ENCODE results near the gene KRT8. TPM values are rescaled to one million over a fixed set of nuclear protein-coding genes. Genes with fewer than 3 reads are reported as not detected.

The KRT8 gene
- total RNA-seq, 4 donors from 2014 or later: 0.20 to 19.7 (median 10.2) TPM

- Histone ChIP-seq H3K4me1 (no peaks in the 10 kb centered on the region), H3K27ac (no peak overlapping the region), H3K36me3 (no peaks in the 10 kb centered on the region), H3K9me3 (no peaks in the 10 kb centered on the region), H3K27me3 (no peaks in the 10 kb centered on the region), H3K4me3 (no peak overlapping the region)
- WGBS, 2 donors: 96 to 100% methylated on average over 1 of the region's 1 CpG
- DNase-seq (ENCODE audit: low spot score in 2 of 2): no peak
- TF ChIP-seq, protein P1, sequence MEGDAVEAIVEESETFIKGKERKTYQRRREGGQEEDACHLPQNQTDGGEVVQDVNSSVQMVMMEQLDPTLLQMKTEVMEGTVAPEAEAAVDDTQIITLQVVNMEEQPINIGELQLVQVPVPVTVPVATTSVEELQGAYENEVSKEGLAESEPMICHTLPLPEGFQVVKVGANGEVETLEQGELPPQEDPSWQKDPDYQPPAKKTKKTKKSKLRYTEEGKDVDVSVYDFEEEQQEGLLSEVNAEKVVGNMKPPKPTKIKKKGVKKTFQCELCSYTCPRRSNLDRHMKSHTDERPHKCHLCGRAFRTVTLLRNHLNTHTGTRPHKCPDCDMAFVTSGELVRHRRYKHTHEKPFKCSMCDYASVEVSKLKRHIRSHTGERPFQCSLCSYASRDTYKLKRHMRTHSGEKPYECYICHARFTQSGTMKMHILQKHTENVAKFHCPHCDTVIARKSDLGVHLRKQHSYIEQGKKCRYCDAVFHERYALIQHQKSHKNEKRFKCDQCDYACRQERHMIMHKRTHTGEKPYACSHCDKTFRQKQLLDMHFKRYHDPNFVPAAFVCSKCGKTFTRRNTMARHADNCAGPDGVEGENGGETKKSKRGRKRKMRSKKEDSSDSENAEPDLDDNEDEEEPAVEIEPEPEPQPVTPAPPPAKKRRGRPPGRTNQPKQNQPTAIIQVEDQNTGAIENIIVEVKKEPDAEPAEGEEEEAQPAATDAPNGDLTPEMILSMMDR (IDR thresholded peaks at IDR 0.05): no peak
- no peak for TF ChIP-seq POLR2A (IDR thresholded peaks at IDR 0.05)
- TF ChIP-seq EP300 (IDR thresholded peaks at IDR 0.05): no peak
Observed at GRCh38 chr12:52917800-52918199, 12.9 kb upstream of the KRT8 start.

GRCh38 chr12:52916216-52916615 is 11.3 kb upstream of the KRT8 start:
- Histone ChIP-seq H3K27me3 (no peaks in the 10 kb centered on the region), H3K4me1 (no peaks in the 10 kb centered on the region), H3K36me3 (no peaks in the 10 kb centered on the region), H3K4me3 (no peak overlapping the region), H3K9me3 (no peaks in the 10 kb centered on the region), H3K27ac (no peak overlapping the region)
- DNase-seq (ENCODE audit: low spot score in 2 of 2): no peak
- TF ChIP-seq, protein P1 (IDR thresholded peaks at IDR 0.05): no peak
- TF ChIP-seq POLR2A (IDR thresholded peaks at IDR 0.05): no peak
- TF ChIP-seq EP300 (IDR thresholded peaks at IDR 0.05): no peak
- WGBS, 2 donors: 75 to 78% methylated on average over 3 of the region's 3 CpGs

DNA sequence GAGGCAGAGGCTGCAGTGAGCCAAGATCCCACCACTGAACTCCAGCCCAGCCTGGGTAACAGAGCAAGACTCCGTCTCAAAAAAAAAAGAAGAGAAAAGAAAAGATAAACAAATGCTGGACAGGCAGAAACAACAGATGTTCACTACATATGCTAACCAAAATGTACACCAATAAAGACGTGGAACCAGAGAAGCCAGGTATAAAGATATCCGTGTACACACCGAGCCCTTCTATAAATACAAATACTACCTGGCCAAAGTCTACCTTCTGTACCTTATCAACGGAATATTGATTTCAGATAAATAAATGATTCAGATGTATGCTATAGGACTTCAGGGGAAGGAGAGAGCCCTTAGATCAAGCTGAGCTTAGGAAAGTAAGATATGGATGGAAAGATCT is 10.8 kb upstream of the KRT8 start:
- TF ChIP-seq POLR2A (IDR thresholded peaks at IDR 0.05) (no peak), EP300 (IDR thresholded peaks at IDR 0.05) (no peak)
- TF ChIP-seq, protein P1 (IDR thresholded peaks at IDR 0.05): no peak
- H3K27me3 ChIP-seq: no peaks in the 10 kb centered on the region
- H3K4me3 ChIP-seq: no peak overlapping the region
- H3K27ac ChIP-seq: no peak overlapping the region
- no peaks in the 10 kb centered on the region for H3K36me3 ChIP-seq
- WGBS, 2 donors: 84 to 89% methylated on average over 5 of the region's 5 CpGs
- H3K4me1 ChIP-seq: no peaks in the 10 kb centered on the region
- H3K9me3 ChIP-seq: no peaks in the 10 kb centered on the region
- no peak for DNase-seq (ENCODE audit: low spot score in 2 of 2)

DNA sequence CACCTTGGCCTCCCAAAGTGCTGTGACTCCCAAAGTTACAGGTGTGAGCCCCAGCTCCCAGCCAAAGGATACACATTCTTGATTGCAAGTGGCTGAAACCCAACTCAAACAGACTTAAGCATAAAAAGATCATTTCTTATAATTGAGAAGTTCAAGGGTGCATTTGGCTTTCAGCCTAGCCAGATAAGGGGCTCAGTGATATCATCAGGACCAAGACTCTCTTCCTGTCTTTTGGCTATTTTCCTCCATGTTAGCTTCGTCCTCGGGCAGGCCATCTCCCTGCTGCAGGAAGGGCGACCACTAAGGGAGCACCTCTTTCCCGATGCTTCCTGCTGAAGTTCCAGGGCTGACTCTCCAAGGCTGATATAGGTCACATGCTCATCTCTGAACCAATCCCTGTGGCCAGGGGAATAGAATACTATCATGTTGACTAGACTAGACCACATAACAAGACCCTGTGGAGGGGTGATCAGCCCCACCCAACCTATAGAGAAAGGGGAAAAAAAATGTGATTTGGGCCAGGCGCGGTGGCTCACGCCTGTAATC is 9.8 kb upstream of the KRT8 start:
- WGBS, 2 donors: 73 to 80% methylated on average over 7 of the region's 7 CpGs
- DNase-seq (ENCODE audit: low spot score in 2 of 2): no peak
- TF ChIP-seq POLR2A (IDR thresholded peaks at IDR 0.05) (no peak), EP300 (IDR thresholded peaks at IDR 0.05) (no peak)
- TF ChIP-seq, protein P1 (IDR thresholded peaks at IDR 0.05): no peak
- peak overlapping the region in 1 of 4 donors; percentile 10 for H3K27ac ChIP-seq
- no peaks in the 10 kb centered on the region for H3K9me3 ChIP-seq
- no peak overlapping the region for H3K4me3 ChIP-seq
- H3K4me1 ChIP-seq: no peaks in the 10 kb centered on the region
- H3K27me3 ChIP-seq: no peaks in the 10 kb centered on the region
- no peaks in the 10 kb centered on the region for H3K36me3 ChIP-seq

GRCh38 chr12:52913431-52913821 is 8.6 kb upstream of the KRT8 start:
- no peak for DNase-seq (ENCODE audit: low spot score in 2 of 2)
- H3K27me3 ChIP-seq: no peaks in the 10 kb centered on the region
- no peaks in the 10 kb centered on the region for H3K36me3 ChIP-seq
- no peak overlapping the region for H3K27ac ChIP-seq
- TF ChIP-seq POLR2A (IDR thresholded peaks at IDR 0.05): no peak
- TF ChIP-seq EP300 (IDR thresholded peaks at IDR 0.05): no peak
- TF ChIP-seq, protein P1 (IDR thresholded peaks at IDR 0.05): no peak
- WGBS, 2 donors: 94 to 95% methylated on average over 9 of the region's 9 CpGs
- no peaks in the 10 kb centered on the region for H3K4me1 ChIP-seq
- no peaks in the 10 kb centered on the region for H3K9me3 ChIP-seq
- no peak overlapping the region for H3K4me3 ChIP-seq

Measured in tibial nerve (tissue), 4 donors.